Activated CD8-positive, alpha-beta memory T cell treated with anti-CD3 and anti-CD28 coated beads for 4 hours (primary cell): ENCODE measurements around the gene ANKS1B.

ENCODE experiments used
- DNase-seq, 2 donors: peaks; one replicate each; pipeline ENCODE4 v3.0.0-alpha.2; 2020; ENCODE audit warnings: low read depth in 2 of 2

ANKS1B gene

GRCh38 chr12:99960311-99960710 is 24.4 kb downstream of the ANKS1B start:
- no peak for DNase-seq

DNA sequence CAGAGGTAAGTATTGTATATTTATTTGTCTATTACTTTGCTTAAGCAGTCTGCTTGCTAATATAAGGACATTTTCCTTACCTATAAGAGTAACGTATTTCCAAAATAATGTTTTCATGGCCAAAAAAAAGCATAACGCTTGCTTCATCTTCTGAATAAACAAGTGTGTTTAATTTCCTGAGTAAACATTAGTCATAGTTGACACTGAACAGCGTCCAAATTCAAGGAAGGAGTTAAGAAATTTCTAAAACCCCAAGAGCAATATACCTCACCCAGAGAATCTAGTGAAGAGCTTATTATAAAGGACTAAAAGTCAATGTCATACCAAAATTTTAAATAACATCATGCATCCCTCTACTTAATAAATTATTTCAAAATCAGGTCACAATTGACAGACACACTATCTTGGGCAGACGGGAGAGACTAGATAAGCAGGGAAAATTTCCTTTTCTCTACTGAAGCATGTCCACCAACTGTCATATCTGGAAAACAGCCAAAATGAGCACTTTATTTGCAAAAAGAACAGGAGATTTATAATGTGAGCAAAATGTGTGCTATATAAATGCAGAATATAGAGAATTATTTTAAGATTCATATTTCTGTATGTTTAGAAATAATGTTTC is 25.1 kb downstream of the ANKS1B start:
- DNase-seq = no peak

- no peak for DNase-seq
These were observed 26.8 kb downstream of the ANKS1B start for GRCh38 chr12:99957866-99958466.

- no peak for DNase-seq
These were observed 30.0 kb downstream of the ANKS1B start for GRCh38 chr12:99954724-99955123.

DNA sequence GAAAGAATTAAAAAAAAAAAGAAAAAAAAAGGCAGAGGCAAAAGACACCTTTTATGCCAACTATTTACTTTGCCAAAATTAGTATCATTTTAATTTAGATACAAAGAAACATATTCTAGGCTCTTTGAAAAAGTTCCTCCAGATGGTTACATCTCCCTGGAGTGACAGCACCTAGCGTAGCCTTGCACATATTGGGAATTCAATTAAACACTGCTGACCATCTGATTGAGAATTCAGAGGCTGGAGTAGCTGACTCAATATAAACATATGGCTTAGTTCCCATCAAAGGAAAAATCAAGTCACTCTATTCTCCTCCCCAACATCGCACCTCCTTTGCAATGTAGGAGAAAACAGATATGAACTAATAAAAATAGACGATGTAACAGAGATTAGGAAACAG is 36.4 kb downstream of the ANKS1B start:
- no peak for DNase-seq

GRCh38 chr12:99946131-99946530 is 38.6 kb downstream of the ANKS1B start:
- DNase-seq = no peak

- no peak for DNase-seq
These were observed 49.1 kb downstream of the ANKS1B start for GRCh38 chr12:99935608-99936007.

DNA sequence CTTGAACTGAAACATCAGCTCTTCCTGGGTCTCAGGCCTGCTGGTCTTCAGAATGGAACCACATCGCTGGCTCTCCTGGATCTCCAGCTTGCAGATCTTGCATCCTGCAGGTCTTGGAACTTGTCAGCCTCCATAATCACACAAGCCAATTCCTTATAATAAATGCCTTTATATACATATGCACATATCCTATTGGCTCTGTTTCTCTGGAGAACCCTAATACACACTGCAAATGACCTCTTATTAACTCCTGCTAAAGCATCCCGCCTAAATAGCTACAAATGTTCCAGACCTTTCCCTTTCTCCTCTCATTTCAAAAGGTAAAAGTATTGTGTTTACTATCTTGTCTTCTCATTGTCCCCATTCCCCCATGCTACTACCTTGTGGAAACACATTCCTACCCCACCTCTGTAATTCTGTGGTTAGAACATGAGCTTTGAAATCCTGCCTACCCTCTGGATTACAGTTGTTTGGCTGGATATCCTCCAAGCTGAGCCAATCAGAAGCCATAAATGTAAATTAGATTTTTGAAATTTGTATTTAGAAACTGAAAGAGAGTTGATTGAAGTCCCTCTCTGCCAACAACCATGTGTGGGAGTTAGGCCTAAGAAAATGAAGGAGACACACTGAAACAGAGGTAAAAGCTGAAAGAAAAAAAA is 58.1 kb downstream of the ANKS1B start:
- no peak for DNase-seq

DNA sequence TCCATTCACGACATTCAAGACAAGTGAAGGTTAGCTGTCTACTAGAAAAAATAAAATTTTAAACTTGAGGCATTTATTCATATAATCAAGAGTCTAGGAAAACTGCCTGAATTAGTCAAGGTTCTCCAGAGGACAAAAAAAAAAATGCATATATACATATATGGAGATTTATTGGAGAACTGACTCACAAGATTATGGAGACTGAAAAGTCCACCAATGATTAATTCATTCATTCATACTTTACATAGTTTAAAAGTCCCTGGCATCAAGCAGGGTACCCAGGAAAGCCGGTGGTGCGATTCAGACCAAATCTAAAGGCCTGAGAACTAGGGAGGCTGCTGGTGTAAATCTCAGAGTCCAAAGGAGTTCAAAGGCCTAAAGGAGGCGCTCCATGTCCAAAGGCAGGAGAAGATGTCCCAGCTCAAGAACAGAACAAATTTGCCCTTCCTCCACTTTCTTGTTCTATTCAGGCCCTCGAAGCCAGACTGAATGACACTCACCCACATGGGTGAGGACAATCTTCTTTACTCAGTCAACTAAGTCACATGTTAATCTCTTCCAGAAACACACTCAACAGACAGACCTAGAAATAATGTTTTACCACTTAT is 64.3 kb downstream of the ANKS1B start:
- DNase-seq = no peak

DNA sequence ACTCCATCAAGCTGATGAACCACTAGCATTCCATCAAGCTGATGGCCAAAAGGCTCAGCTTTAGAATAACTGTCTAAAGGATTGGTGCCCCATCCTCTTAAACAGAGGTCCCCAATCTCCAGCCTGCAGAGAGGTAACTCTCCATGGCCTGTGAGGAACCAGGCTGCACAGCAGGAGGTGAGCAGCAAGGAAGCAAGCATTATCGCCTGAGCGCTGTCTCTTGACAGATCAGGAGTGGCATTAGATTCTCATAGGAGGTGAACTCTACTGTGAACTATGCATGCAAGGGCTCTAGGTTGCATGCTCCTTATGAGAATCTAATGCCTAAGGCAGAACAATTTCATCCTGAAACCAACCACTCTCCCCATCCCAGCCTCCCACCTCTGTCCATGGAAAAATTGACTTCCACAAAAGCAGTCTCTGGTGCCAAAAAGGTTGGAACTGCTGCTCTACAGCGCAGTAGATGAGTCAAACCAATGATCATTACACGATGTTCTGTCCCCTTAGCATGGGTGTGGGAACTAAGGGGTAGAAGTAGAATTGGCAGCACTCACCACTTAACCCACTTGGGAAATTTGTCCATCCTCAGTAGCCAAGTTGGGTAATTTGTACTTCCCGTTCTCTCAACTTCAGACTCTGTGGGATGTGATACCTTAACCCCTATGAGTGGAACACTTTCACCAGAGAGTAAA is 66.9 kb downstream of the ANKS1B start:
- DNase-seq = no peak

DNA sequence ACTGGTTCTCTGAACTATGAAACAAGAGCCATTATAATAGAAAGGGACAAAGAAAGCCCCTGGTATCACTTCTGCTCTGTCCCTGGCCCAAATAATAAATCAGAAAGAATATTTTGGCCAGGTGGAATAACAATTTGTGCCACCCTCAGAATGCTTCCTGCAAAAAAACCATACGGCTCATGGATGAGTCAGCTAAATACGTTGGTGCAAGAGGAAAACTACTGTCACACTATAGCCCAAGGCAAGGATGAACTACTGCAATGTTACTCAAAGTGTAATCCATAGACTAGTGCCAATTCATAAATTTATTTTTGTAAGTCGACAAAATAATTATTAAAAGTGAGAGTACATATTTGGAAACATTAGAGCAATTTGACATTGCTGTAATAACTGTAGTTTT is 68.2 kb downstream of the ANKS1B start:
- DNase-seq = no peak

- DNase-seq = no peak
These were observed 69.3 kb downstream of the ANKS1B start for GRCh38 chr12:99915251-99916082.

GRCh38 chr12:99914206-99914605 is 70.5 kb downstream of the ANKS1B start:
- DNase-seq = no peak

GRCh38 chr12:99911967-99912366 is 72.8 kb downstream of the ANKS1B start:
- DNase-seq = no peak

- DNase-seq = no peak
These were observed 73.7 kb downstream of the ANKS1B start for GRCh38 chr12:99911081-99911480.

DNA sequence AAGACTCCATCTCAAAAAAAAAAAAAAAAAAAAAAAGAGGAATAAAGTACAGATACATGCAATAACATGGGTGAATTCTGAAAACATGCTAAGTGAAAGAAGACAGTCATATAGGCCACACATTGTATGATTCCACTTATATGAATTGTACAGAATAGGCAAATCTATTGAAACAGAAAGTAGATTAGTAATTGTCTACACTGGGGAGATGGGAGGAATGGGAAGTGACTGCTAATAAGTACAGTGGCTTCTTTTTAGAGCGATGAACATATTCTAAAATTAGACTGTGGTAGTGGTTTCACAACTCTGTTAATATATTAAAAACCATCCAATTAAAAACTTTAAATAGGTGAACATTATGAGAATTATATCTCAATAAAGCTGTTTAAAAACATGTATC is 74.4 kb downstream of the ANKS1B start:
- no peak for DNase-seq

- DNase-seq = no peak
These were observed 77.8 kb downstream of the ANKS1B start for GRCh38 chr12:99906786-99907579.

GRCh38 chr12:99901181-99901580 is 83.6 kb downstream of the ANKS1B start:
- no peak for DNase-seq

GRCh38 chr12:99898645-99899044 is 86.1 kb downstream of the ANKS1B start:
- DNase-seq = no peak

DNA sequence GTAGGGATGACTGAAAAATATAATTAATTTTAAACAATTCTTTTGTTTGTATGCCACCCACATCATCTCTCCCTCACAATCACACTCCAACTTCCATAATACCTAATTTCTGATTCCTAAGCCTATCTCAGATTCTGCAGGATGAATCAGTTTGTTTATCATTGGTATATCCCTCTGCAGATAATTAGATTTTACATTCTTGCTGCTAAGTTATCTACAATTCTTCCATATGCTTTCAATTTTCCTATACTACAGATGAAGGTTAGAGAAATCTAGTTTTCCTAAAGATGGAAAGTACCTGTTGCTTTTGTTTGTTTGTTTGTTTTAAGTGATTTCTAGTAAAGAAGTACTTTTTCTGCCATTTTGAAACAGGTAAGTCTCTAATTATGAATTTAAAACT is 105.3 kb downstream of the ANKS1B start:
- DNase-seq = no peak

GRCh38 chr12:99875081-99875480 is 109.7 kb downstream of the ANKS1B start:
- no peak for DNase-seq
